OCI-LY3 (cell line): ENCODE data around the gene CCDC154.

Experiments
- H2AFZ ChIP-seq: fragments of 200-600, 300-600 bp; shearing (Covaris generic); 2 replicates; pipeline ENCODE4 v1.6.0; 2014; ENCODE audit warnings: antibody characterized with exemption, low read depth, low read length
- H3K27ac ChIP-seq: fragments of 200-600, 300-600 bp; sonication (generic); 2 replicates; pipeline ENCODE4 v1.5.1; 2014; ENCODE audit warnings: mild to moderate bottlenecking, low read length, moderate library complexity, mixed read lengths
- H3K27me3 ChIP-seq: fragments of 200-600, 300-600 bp; sonication (generic); 2 replicates; pipeline ENCODE4 v1.6.1; 2014; ENCODE audit warnings: low read depth, low read length, mixed read lengths
- H3K36me3 ChIP-seq: fragments of 200-600, 300-600 bp; sonication (generic); replicated peaks from 2 replicates; pipeline ENCODE3; 2014; ENCODE audit warnings: low read depth, low read length, mixed read lengths
- H3K4me1 ChIP-seq: fragments of 300-600, 200-600 bp; sonication (generic); 2 replicates; pipeline ENCODE4 v1.6.1; 2014; ENCODE audit warnings: low read length, mixed read lengths
- H3K4me2 ChIP-seq: fragments of 200-600, 300-600 bp; sonication (generic); 2 replicates; pipeline ENCODE4 v1.6.1; 2014; ENCODE audit warnings: low read length, mixed read lengths
- H3K4me3 ChIP-seq: fragments of 300-600, 200-600 bp; sonication (generic); 2 replicates; pipeline ENCODE4 v1.5.1; 2014; ENCODE audit warnings: antibody characterized with exemption, mild to moderate bottlenecking, low read length, moderate library complexity
- H3K79me2 ChIP-seq: fragments of 300-600, 200-600 bp; shearing (Covaris generic); 2 replicates; pipeline ENCODE4 v1.6.1; 2014; ENCODE audit warnings: mild to moderate bottlenecking, low read length, mixed read lengths
- H3K9ac ChIP-seq: fragments of 300-600, 200-600 bp; shearing (Covaris generic); 2 replicates; pipeline ENCODE4 v1.6.0; 2014; ENCODE audit warnings: mild to moderate bottlenecking, low read length, moderate library complexity
- H3K9me3 ChIP-seq: fragments of 200-600, 300-600 bp; shearing (Covaris generic); 2 replicates; pipeline ENCODE4 v1.6.1; 2014; ENCODE audit warnings: low read length, mixed read lengths; ENCODE audit not compliant: insufficient read depth
- H4K20me1 ChIP-seq: fragments of 200-600, 300-600 bp; sonication (generic); 2 replicates; pipeline ENCODE4 v1.6.1; 2016; ENCODE audit warnings: low read length, mixed read lengths; ENCODE audit not compliant: insufficient read depth
- EZH2phosphoT487 ChIP-seq: fragments of 200-600 bp; shearing (Covaris generic); IDR thresholded peaks from 2 replicates; pipeline ENCODE4 v1.6.1; 2018; ENCODE audit warnings: antibody characterized with exemption, mixed run types, low read depth
- TF ChIP-seq, protein P1 (sequence below): fragments of 200-600, 300-600 bp; sonication (generic); IDR thresholded peaks from 2 replicates; pipeline ENCODE4 v1.5.1; 2014; ENCODE audit warnings: antibody characterized with exemption, low read length, low read depth

The CCDC154 gene

DNA sequence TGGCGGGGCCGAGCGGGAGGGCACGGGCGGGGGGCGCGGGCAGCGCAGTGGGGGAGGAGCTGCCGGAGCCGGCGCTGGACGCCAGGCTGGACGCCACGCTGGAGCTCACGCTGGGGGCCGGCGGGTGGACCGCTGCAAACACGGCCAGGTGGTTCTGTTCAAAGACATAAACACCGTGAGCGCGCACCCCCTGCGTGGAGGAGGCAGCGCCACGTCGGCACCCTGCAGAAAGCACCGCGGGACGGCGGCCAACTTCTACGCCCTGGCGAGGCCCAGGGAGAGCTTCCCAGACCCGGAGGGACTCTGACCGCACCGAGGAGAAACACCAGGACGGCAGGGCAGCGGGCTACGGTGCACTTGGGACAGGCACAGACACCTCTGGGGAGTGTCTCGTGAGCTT lies 59.1 kb downstream of the CCDC154 start:
- TF ChIP-seq, protein P1, sequence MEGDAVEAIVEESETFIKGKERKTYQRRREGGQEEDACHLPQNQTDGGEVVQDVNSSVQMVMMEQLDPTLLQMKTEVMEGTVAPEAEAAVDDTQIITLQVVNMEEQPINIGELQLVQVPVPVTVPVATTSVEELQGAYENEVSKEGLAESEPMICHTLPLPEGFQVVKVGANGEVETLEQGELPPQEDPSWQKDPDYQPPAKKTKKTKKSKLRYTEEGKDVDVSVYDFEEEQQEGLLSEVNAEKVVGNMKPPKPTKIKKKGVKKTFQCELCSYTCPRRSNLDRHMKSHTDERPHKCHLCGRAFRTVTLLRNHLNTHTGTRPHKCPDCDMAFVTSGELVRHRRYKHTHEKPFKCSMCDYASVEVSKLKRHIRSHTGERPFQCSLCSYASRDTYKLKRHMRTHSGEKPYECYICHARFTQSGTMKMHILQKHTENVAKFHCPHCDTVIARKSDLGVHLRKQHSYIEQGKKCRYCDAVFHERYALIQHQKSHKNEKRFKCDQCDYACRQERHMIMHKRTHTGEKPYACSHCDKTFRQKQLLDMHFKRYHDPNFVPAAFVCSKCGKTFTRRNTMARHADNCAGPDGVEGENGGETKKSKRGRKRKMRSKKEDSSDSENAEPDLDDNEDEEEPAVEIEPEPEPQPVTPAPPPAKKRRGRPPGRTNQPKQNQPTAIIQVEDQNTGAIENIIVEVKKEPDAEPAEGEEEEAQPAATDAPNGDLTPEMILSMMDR: no peak
- no peak for TF ChIP-seq EZH2phosphoT487
- H2AFZ ChIP-seq: no peak overlapping the region
- H3K27ac ChIP-seq: no peak overlapping the region
- H3K27me3 ChIP-seq: no peaks in the 10 kb centered on the region
- H3K4me3 ChIP-seq: no peak overlapping the region
- peaks cover 4% of the 10 kb centered on the region for H3K36me3 ChIP-seq
- H3K9me3 ChIP-seq: no peaks in the 10 kb centered on the region
- no peak overlapping the region for H3K9ac ChIP-seq
- 0 out of 2 replicates have a peak, but pooled peaks cover under 1% of the 10 kb centered on the region for H4K20me1 ChIP-seq
- H3K79me2 ChIP-seq: no peaks in the 10 kb centered on the region
- no peak overlapping the region for H3K4me2 ChIP-seq
- peaks cover under 1% of the 10 kb centered on the region; the same call in 1 of the 2 replicates for H3K4me1 ChIP-seq
